HG03175 (cell line): ENCODE measurements around the gene NTHL1.
"Not testable (repeated sequence)": the region's sequence is repeated elsewhere in the genome, so short reads cannot be mapped to it uniquely, and the experiment has no call there.

Experiments
- ATAC-seq: cut with Tn5 transposase; IDR thresholded peaks from one replicate; pipeline ENCODE4 v1.9.1; 2021; ENCODE audit warnings: mild to moderate bottlenecking, moderate library complexity; ENCODE audit not compliant: unreplicated experiment

NTHL1 gene

GRCh38 chr16:2042986-2043666, 4.5 kb downstream of the NTHL1 start:
- ATAC-seq, result no peak

- ATAC-seq, result no peak
These were observed 5.3 kb downstream of the NTHL1 start for GRCh38 chr16:2042171-2042985.

GRCh38 chr16:2040787-2041522, 6.7 kb downstream of the NTHL1 start:
- ATAC-seq, result no peak

- ATAC-seq, result no peak
These were observed 7.4 kb downstream of the NTHL1 start for GRCh38 chr16:2040041-2040786.

GRCh38 chr16:2039274-2040031, 8.2 kb downstream of the NTHL1 start:
- no peak for ATAC-seq

- no peak for ATAC-seq
These were observed 9.0 kb downstream of the NTHL1 start for GRCh38 chr16:2038382-2039231.

GRCh38 chr16:2037647-2038381, 9.8 kb downstream of the NTHL1 start:
- ATAC-seq, result no peak

- no peak for ATAC-seq
These were observed 10.5 kb downstream of the NTHL1 start for GRCh38 chr16:2037115-2037514.

GRCh38 chr16:2036200-2036966, 11.3 kb downstream of the NTHL1 start:
- no peak for ATAC-seq

- no peak for ATAC-seq
These were observed 12.0 kb downstream of the NTHL1 start for GRCh38 chr16:2035431-2036199.

- ATAC-seq, result no peak
These were observed 12.8 kb downstream of the NTHL1 start for GRCh38 chr16:2034696-2035430.

- ATAC-seq, result not testable (repeated sequence)
These were observed 13.5 kb downstream of the NTHL1 start for GRCh38 chr16:2033909-2034695.

GRCh38 chr16:2033057-2033908, 14.4 kb downstream of the NTHL1 start:
- no peak for ATAC-seq

- no peak for ATAC-seq
These were observed 15.2 kb downstream of the NTHL1 start for GRCh38 chr16:2032285-2033056.
